A673 (cell line): Measurements from ENCODE around the gene ZNF865. TPM values are rescaled to one million over a fixed set of nuclear protein-coding genes. Genes with fewer than 3 reads are reported as not detected.

Experiments
- BruUV-seq: library from RNA; stranded (reverse); fragments of 400-500 nt; replicated peaks from 2 replicates; lab custom pipeline; 2021; lab: Mats Ljungman, UMichigan
- CTCF ChIA-PET: fragments of 300-600 bp; sonication (Branson Sonifier 250); formaldehyde crosslinking; loops from one replicate; lab custom pipeline; 2022; ENCODE audit warnings: antibody characterized with exemption; lab: Charles Lee
- POLR2A ChIA-PET: fragments of 300-600 bp; sonication (Branson Sonifier 250); formaldehyde crosslinking; loops from one replicate; lab custom pipeline; 2022; ENCODE audit warnings: antibody characterized with exemption; ENCODE audit not compliant: low non-redundant PET; lab: Charles Lee
- DNase-seq: peaks from one replicate; pipeline ENCODE4 v3.0.0-alpha.2; 2015; ENCODE audit warnings: low spot score
- H3K27ac ChIP-seq: fragments of 200-600 bp; sonication (generic); 2 replicates; pipeline ENCODE4 v1.5.1; 2016; ENCODE audit warnings: mixed run types, low read depth, mild to moderate bottlenecking, mixed read lengths, antibody characterized with exemption, low read length; ENCODE audit not compliant: poor library complexity, severe bottlenecking
- H3K27me3 ChIP-seq: fragments of 200-600 bp; sonication (generic); replicated peaks from 2 replicates; pipeline ENCODE4 v1.6.1; 2017; ENCODE audit warnings: mixed run types, low read depth, mild to moderate bottlenecking, mixed read lengths, antibody characterized with exemption, low read length; ENCODE audit not compliant: insufficient read depth, poor library complexity
- H3K36me3 ChIP-seq: fragments of 200-600 bp; sonication (generic); 2 replicates; pipeline ENCODE4 v1.6.1; 2016; ENCODE audit warnings: mixed run types, mild to moderate bottlenecking, mixed read lengths, antibody characterized with exemption, low read length; ENCODE audit not compliant: insufficient read depth, poor library complexity, severe bottlenecking
- H3K4me1 ChIP-seq: fragments of 200-600 bp; sonication (generic); 2 replicates; pipeline ENCODE4 v1.6.1; 2017; ENCODE audit warnings: mixed run types, mild to moderate bottlenecking, mixed read lengths, antibody characterized with exemption, low read length; ENCODE audit not compliant: insufficient read depth, poor library complexity, severe bottlenecking
- H3K4me3 ChIP-seq: fragments of 200-600 bp; sonication (generic); 2 replicates; pipeline ENCODE4 v1.5.1; 2016; ENCODE audit warnings: low read depth, mixed run types, mild to moderate bottlenecking, mixed read lengths, low read length; ENCODE audit not compliant: poor library complexity, severe bottlenecking
- H3K9me3 ChIP-seq: fragments of 200-600 bp; sonication (generic); 2 replicates; pipeline ENCODE4 v1.6.1; 2016; ENCODE audit warnings: mixed run types, low read depth, mild to moderate bottlenecking, mixed read lengths, antibody characterized with exemption, low read length; ENCODE audit not compliant: poor library complexity, severe bottlenecking
- EZH2 ChIP-seq: fragments of 200-600 bp; sonication (generic); IDR thresholded peaks from 2 replicates; pipeline ENCODE4 v1.6.1; 2017; ENCODE audit warnings: borderline replicate concordance, low read depth, mild to moderate bottlenecking, mixed read lengths, antibody characterized with exemption, low read length; ENCODE audit not compliant: poor library complexity, severe bottlenecking
- intact Hi-C: fragments of 100-400 bp; cut with micrococcal nuclease; formaldehyde crosslinking; loops from one replicate; pipeline ENCODE4 v1.10.0; 2022; ENCODE audit not compliant: unreplicated experiment
- total RNA-seq: library from RNA; stranded (reverse); gene quantifications from 2 replicates; pipeline ENCODE4 v1.2.3, GENCODE V29; 2021
- TF ChIP-seq, protein P1 (sequence below): fragments of 300-800, 200-600 bp; sonication (generic); conservative IDR thresholded peaks from 2 replicates; pipeline ENCODE4 v1.5.1; 2017; ENCODE audit warnings: low read depth, mild to moderate bottlenecking, antibody characterized with exemption, low read length, moderate library complexity, mixed read lengths

ZNF865 gene
- total RNA-seq, 1 experiment from 2014 or later: 16.1 TPM

DNA sequence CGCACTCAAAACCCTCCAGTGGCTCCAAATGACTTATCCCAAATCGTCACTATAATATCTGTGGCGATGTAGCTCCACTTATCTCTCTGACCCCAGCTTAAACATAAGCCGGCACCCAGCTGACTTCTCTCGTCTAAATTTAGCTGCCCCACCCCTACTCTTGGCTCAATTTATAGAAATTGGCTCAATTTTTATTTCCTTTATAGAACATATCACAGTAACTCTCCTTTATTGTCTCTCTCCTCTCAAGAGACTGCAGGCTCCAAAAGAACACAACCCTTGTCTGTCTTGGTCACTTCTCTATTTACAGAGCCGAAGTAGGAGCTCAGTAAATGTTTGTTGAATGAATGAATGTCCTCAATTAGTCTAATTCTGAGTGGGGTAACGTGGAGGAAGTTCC is 18.1 kb downstream of the ZNF865 start:
- ChIA-PET CTCF (interaction anchor here (1.5 kb wide), 1 partner anchor 17 kb away, joined by 6 read pairs; the partner anchor contains the start of gene ZNF865), POLR2A (no interaction called here)
- DNase-seq: no peak
- Histone ChIP-seq H3K36me3 (peaks cover 6% of the 10 kb centered on the region), H3K27me3 (no peaks in the 10 kb centered on the region), H3K27ac (peak overlapping the region; percentile 6), H3K4me1 (peaks cover 5% of the 10 kb centered on the region), H3K9me3 (no peaks in the 10 kb centered on the region), H3K4me3 (peak overlapping the region; percentile 67)
- intact Hi-C loops: no loop called here
- TSS peak; percentile 60 for BruUV-seq
- no peak for TF ChIP-seq EZH2
- TF ChIP-seq, protein P1, sequence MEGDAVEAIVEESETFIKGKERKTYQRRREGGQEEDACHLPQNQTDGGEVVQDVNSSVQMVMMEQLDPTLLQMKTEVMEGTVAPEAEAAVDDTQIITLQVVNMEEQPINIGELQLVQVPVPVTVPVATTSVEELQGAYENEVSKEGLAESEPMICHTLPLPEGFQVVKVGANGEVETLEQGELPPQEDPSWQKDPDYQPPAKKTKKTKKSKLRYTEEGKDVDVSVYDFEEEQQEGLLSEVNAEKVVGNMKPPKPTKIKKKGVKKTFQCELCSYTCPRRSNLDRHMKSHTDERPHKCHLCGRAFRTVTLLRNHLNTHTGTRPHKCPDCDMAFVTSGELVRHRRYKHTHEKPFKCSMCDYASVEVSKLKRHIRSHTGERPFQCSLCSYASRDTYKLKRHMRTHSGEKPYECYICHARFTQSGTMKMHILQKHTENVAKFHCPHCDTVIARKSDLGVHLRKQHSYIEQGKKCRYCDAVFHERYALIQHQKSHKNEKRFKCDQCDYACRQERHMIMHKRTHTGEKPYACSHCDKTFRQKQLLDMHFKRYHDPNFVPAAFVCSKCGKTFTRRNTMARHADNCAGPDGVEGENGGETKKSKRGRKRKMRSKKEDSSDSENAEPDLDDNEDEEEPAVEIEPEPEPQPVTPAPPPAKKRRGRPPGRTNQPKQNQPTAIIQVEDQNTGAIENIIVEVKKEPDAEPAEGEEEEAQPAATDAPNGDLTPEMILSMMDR: no peak

DNA sequence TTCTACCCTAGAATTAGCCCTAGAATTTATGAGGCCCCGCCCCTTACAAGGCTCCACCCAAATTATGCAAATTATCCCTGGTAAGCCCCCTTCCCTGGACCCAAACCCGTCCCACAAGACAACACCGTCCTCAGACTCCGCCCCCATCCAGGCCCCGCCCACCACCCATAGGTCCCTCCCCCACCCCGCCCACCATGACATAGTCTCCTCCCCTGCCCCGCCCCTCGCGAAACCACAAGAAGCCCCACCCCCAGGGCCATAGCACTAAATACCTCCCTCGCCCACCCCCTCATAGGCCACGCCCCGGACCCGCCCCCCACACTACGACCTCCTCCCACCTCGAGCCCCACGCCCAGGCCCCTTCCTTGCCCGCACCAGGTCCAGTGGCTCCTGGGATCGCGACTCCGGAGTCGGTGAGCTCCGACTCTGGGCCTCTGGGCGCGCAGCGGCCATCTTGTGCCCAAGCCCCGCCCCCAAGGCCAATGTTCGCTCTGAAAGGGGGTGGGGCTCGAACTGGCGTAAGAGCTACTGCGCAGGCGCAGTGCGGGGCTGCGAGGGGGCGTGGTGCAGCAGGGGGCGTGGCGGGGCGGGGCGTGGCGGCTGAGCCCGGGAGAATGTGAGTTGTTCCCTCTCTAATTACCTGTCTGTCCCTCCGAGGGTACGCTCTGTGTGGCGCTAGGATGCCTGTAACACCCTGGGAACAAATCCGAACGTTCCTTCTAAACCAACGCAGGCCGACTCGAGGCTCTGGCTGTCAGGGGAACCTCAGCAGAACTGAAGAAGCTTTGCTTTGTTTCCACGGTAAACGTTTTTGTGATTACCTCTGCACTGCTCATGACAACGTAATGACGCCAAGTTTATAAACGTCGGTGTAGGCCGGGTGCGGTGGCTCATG is 18.9 kb downstream of the ZNF865 start, which contains the start of gene ZNF784:
TSS of gene ZNF784 (minus strand) at position 458 of the 895 bp plus-strand sequence. CDS start at position 453, 5 bp downstream.
- intact Hi-C loops: no loop called here

DNA sequence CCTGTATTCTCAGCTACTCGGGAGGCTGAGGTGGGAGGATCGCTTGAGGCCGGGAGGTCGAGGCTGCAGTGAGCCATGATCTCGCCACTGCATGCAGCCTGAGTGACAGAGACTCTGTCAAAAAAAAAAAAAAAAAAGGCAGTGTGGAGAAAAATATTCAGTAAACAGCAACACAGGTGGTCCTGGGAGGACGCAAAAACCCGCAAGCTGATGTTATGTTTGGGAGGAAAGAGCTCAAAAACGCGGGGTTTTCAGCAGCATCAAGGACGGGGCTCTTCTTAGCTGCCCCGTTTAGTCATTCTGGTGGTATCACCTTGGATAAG is 19.5 kb downstream of the ZNF865 start:
- peaks cover 5% of the 10 kb centered on the region for H3K4me1 ChIP-seq
- no peaks in the 10 kb centered on the region for H3K27me3 ChIP-seq
- BruUV-seq: TSS peak; percentile 48
- peaks cover 6% of the 10 kb centered on the region for H3K36me3 ChIP-seq
- CTCF ChIA-PET: interaction anchor here (0.6 to 1.5 kb wide), 8 partner anchors 8 to 955 kb away, joined by 3 to 13 read pairs (median 6); partner anchors contain the start of gene ZNF865
- H3K9me3 ChIP-seq: no peaks in the 10 kb centered on the region
- peak overlapping the region; percentile 97 for H3K27ac ChIP-seq
- no peak for DNase-seq
- no peak for TF ChIP-seq EZH2
- TF ChIP-seq, protein P1: no peak
- intact Hi-C loops: no loop called here
- POLR2A ChIA-PET: no interaction called here
- peak overlapping the region; percentile 67 for H3K4me3 ChIP-seq

More for the DNA sequence above, 18.9 kb downstream of the ZNF865 start, which contains the start of gene ZNF784:
- Histone ChIP-seq H3K36me3 (peaks cover 6% of the 10 kb centered on the region), H3K4me3 (peak within 1 kb of the TSS; percentile 67), H3K27ac (peak within 1 kb of the TSS; percentile 97), H3K27me3 (no peaks in the 10 kb centered on the region), H3K4me1 (peaks cover 5% of the 10 kb centered on the region), H3K9me3 (no peaks in the 10 kb centered on the region)
- TF ChIP-seq EZH2: no peak
- TF ChIP-seq, protein P1: no peak
- ChIA-PET CTCF (interaction anchor here (0.6 to 1.5 kb wide), 9 partner anchors 9 to 956 kb away, joined by 3 to 13 read pairs (median 6); partner anchors contain the start of gene ZNF865), POLR2A (interaction anchor here (0.6 kb wide), 1 partner anchor 646 kb away, joined by 4 read pairs; no protein-coding TSS in a partner anchor)
- DNase-seq: peak; percentile 96
- no TSS peak for BruUV-seq
